Ureter (tissue), 1 donor: ENCODE data around the gene RGS3. TPM values are rescaled to one million over a fixed set of nuclear protein-coding genes. Genes with fewer than 3 reads are reported as not detected.
"Not testable (repeated sequence)": the region's sequence is repeated elsewhere in the genome, so short reads cannot be mapped to it uniquely, and the experiment has no call there.

Experiments
- DNase-seq: peaks from one replicate; pipeline ENCODE4 v3.0.0-alpha.2; 2020; ENCODE audit warnings: low spot score
- total RNA-seq: library from RNA; stranded (reverse); gene quantifications from one replicate; pipeline ENCODE4 v1.2.4, GENCODE V29; 2023
- donor health status: DM: yes; HTN: yes; CAD: no.

Gene RGS3
- total RNA-seq, 1 donor from 2014 or later = 57.9 TPM

DNA sequence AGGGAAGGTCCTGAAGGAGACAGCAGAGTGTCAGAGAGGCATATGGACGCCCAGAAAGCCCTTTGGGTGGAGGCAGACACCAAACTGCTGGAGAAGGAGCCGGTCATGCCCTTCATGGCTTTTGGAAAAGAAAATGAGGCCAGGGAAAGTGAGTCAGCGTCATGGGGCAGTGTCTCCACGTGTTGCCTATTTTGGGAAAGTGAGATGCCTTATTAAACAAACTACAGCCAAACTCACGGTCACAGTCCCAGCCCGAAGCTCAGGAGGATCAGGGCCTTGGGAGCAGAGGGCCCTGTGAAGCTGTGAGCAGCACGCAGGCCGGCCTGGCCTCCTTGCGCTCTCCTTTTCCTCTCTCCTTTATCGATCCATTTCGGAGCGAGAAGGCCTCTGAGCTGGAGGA lies 25.0 kb downstream of the RGS3 start:
- DNase-seq = no peak

DNA sequence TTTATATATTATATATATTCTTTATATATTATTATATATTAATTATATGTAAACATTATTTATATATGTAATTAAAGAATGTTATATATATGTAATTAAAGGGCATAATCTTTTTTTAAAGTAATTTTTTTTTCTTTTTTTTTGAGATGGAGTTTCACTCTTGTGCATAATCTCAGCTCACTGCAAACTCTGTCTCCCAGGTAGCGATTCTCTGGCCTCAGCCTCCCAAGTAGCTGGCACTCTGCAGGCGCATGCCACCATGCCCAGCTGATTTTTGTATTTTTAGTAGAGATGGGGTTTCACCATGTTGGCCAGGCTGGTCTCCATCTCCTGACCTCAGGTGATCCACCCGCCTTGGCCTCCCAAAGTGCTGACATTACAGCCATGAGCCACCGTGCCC lies 27.6 kb downstream of the RGS3 start:
- DNase-seq = not testable (repeated sequence)

DNA sequence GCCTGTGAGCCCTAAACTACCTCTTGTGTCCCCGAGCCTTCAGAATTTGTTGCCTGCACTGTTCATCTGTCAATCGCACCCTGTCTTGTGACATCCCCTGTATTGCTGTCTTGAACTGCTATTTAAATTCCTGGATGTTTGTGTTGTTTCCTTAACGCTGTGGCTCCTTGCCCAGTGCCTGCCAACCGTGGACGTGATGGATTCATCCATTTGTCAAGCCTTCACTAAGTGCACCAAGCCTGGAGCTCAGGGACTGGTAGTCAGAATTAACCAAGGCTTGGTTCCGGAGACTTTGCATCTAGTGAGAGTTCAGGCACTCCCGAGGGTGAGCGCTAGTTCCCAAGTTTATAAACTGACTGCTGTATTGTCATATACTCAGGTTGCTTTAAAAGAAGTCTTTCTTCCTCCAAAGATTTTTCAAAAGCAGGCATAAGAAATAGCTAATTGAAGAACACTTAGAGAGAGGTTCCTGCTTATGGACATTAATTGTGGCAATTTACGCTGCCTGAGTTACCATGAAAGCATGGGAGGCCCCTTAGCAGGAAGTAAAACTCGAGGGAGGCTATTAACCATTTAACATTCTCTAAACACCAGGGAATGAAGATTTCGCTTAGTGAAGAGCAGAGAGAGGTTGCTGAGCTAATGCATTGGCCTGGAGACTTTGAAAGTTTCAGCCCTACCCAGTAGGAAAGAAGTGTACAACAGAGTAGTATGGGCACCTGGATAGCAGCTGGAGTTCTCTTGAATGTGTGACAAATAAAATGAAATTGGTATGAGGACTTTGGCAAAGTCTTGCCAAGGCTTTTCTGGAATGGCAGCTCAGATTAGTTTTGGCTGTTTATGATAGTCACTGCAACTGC lies 29.0 kb downstream of the RGS3 start:
- no peak for DNase-seq

DNA sequence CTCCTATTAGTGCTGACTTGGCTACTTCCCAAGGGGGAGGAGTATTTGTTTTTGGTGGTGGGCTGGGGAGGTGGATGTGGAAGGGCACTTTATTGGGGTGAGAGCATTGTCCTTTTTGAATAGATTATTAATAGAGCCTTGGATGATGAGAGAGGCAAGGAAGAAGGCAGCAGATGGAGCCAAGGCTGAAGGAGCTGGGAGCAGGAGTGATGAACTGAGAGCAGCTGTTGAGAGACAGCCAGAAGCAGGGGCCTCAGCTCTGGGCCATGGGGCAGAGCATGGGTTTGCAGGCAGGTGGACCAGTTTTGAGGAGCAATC lies 29.6 kb downstream of the RGS3 start:
- DNase-seq = no peak

DNA sequence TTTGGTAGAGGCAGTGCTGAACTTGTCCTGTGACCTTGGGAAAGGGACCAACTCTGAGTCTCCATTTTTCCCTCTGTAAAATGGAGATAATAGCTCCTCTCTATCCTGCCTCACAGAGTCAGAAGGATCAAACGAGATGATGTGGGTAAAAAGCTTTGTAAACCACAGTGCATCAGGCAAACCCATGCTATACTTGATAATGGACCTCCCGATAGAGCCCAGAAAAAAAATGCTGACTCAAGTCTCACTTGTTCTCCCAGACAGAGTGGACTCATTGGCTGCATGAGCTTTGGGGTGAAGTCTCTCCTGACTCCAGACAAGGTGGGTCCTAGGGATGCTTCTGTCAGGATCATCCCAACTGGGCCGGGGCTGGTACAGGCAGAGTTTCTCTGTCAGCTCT lies 32.0 kb downstream of the RGS3 start:
- no peak for DNase-seq

DNA sequence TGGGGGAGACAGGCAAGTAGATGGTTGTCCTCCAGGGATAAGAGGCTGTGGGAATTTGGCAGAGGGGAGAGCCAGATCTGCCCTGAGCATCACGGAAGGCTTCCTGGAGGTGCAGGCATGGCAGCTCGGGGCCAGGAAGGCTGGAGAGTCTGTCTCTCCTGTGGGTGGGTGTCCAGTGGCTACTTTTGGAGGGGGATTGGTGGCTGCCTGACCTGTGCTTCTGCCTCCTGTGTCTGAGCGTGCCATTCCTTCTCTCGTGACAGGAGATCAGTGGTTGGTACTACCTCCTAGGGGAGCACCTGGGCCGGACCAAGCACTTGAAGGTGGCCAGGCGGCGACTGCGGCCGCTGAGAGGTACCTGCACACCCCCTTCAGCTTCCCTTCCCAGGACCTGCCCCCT lies 33.5 kb downstream of the RGS3 start:
- DNase-seq = no peak

DNA sequence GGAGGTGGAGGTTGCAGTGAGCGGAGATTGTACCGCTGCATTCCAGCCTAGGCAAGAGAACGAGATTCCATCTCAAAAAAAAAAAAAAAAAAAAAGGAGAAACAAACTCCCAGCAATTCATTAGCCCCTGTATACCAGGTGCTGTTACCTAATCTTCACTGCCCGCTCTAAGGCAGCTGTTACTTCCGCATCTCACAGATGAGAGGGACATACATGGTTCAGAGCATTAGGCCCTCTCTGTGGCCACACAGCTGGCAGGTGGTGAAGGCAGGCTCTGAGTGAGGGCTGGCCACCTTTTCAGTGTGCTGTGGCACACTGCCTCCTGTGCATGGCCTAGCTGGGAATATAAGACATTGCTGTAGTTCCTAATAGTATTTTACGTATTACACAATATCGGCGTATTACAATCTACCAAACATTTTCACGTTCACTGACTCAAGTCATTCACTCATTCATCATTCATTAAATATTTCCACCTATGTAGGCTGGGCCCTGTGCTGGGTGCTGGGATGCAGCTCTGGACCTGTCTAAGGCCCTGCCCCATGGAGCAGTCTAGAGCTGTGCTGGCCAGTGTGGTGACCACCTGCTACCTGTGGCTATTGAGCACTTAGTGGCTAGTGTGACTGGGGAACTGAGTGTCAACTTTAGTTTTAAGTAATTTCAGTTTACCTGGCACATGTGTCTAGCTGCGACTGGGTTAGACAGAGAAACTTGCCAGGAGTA lies 35.8 kb downstream of the RGS3 start:
- no peak for DNase-seq

DNA sequence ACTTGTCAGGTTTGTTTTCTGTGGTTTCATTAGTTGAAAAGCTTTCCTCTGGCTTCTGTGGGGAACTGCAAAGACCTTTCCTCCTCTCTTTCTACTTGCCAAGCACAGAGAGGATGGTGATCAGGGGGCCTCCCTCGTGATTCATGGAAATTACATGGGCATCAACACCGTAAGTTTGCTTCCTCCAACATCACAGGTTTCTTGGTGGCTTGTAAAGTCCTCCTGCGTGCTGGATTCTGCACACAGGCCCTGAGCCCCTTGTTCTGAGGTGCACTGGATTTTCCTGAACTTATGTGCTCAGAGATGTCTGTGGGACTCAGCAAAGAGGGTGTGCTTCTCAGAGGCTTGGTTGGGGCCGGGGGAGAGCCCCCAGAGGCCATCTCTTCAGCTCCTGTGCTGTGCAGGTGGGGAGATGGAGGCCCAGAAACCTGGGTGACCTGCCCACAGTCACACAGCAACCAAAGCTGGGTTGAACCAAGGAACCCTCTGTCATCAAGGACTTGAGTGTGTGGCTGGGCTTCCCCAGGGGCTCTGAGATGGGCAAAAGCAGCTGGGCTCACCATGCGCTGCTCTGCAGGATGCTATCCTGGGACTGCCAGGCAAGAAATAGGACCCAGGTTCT lies 36.5 kb downstream of the RGS3 start:
- no peak for DNase-seq

DNA sequence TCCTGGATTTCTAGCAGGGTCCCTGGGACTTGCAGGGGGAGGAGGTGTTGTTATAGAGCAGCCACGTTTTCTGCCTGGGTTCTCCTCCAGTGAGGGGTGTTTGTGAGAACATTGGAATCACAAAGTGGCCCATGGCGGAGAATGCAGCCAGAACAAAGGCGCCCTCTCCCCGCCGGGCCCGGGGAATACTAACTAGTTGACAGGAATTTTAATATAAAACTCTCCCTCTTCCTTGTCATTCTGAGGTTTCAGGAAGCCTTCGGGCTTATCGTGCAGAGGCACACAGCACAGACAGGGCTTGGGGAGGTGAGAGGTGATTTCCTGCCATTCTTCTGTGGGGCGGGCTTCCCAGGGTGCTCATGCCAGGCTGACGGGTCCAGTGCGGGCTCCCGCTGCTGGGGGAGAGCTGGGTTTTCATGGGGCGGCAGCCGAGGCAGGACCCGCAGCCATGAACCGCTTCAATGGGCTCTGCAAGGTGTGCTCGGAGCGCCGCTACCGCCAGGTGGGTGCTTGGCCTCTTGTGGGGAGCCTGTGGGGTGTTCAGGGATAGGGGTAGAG lies 37.7 kb downstream of the RGS3 start:
- no peak for DNase-seq

DNA sequence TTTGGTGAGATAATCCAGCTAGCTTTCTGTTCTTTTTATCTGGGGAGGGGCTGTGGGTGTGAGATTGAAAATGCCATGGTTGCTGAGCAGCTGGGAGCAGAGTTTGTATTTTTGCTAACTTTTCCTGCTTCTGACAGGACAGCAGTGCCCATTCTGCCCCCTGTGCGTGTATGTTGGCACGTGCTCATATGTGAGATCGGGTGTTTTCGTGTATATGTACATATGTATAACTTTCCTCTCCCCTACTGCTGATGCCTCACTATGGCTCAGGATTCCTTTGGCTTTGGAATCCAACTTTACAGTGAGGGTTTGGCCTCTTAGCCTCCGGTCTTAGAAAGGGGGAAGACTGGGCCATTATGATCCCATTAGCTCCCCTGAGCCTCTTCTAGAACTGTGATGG lies 38.3 kb downstream of the RGS3 start:
- DNase-seq = no peak

DNA sequence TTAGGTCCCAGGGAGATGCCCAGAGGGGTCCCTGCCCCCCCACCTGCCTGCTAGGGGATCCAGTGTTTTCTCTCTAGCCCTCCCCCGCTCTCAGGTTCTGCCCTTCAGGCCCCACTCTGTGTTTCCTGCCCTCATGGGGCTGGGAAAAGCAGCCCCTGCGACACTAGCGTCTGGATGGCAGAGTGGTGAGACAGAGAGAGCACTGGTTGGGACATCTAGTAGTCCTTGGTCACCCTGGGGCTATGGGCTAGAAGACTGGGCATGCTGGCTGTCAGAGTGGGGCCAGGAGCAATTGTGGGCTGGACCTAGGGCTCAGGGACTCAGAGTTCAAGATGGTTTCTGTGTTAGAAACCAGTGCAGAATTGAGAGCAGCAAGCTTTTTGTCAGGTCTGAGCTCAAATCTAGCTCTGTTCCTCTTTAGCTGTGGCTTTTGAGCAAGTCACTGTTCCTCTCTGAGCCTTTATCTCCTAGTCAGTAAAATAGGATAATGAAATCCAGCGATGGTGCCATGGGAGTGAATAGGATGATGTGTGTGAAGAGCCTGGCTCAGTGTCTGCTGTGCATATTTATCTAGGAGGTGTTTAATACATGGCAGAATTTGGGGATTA lies 39.0 kb downstream of the RGS3 start:
- no peak for DNase-seq

DNA sequence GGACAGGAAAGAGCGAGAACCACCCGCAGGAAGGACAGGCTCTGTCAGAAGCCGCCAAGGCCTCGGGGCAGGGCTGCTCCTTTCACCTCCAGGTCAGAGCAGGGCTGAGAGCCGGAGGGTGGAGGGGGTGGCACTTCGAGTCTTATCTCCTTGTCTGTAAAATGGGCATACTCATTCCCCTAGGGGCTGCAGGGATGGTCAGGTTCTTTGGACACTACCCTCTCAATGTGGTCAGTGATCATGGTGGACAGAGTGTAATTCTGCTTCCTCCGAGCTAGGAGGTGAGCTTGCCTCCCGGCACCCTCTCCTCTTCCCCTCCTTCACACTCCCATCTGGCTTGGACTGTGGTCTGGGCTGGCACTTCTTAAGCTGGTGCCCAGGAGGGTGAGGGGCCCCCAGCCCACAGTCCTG lies 39.6 kb downstream of the RGS3 start:
- DNase-seq = no peak

DNA sequence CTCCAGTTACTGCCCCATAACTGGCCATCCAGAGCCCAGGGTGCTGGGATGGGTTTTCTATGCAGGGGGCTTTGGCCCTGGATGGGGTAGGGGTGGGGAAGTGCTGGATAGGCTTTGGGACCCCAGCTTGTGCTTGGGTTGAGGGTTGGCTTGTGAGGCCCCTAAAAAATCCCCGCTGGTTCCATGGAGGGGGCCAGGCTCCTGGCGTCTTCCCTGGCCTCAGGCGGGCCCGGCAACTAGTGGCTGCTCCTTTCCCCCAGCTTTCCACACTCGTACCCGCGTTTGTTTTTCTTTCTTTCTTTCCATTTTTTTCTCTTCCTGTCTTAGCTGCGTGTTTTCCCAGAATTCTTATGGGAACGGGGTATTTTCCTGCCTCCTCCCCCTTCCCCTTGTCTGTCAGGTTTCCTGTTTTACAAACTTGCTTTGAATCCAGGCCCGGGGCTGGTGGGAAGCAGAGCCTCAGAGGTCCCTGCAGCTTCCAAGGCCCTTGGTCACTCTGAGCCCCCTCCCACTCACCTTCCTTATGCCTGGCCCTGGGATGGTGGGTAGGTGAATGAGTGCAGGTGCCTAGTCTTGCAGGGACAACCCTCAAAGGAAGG lies 40.2 kb downstream of the RGS3 start:
- DNase-seq = no peak

DNA sequence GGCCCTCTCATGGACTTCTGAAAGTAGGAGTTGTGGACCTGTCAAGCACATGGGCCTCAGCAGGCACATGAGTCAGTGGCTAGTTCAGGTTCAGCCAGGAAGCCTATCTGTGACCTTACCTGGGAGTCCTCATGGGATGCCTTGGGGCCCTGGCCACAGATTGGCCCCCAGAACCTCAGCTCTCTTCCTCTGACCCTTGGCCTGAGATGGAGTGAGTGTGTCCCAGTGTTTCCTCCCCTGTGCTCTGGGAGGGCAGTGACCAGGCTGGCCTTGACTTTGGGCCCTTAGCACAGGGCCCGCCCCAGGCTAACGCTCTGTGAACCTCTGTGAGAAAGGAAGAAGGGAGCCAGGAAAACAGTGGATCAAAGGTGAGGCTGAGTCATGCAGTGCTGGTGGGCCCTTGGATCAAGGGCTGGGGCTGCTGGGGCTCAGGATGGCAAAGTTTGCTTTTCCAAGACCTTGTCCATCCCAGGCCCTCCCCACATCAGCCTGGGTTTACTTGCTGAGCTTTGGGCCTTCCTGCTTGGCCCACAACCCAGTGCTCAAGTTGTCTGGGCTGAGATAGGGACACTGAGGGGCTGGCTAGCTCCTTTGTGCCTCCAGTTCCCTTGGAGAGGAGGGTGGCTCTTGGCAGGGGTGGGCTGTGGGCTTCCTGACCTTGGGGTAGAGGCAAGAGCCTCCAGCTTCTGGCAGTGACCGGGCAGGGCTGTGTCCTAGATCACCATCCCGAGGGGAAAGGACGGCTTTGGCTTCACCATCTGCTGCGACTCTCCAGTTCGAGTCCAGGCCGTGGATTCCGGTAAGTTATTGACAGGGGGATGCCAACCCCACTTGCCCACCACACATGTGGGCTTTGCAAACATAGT lies 41.4 kb downstream of the RGS3 start:
- no peak for DNase-seq

DNA sequence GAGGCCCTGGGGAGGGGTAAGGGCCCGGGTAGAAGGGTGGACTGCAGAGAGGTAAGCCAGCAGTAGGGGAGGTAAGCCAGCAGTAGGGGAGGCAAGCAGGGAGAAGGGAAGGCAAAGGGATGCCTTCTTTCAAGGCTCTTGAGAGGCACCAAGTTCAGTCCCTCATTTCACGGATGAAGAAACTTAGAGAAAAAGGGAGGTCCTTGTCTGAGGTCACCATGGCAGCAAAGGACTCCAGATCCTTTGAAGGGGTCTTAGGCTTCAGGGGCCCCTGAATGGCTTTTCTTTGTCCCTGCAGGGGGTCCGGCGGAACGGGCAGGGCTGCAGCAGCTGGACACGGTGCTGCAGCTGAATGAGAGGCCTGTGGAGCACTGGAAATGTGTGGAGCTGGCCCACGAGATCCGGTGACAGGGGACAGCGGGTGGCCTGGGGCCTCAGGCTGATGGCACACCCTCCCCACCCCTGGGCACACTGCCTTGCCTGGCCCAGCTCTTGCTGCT lies 42.6 kb downstream of the RGS3 start:
- no peak for DNase-seq

DNA sequence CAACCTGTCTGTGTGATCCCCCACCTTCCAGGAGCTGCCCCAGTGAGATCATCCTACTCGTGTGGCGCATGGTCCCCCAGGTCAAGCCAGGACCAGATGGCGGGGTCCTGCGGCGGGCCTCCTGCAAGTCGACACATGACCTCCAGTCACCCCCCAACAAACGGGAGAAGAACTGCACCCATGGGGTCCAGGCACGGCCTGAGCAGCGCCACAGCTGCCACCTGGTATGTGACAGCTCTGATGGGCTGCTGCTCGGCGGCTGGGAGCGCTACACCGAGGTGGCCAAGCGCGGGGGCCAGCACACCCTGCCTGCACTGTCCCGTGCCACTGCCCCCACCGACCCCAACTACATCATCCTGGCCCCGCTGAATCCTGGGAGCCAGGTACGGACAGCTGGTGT lies 43.7 kb downstream of the RGS3 start:
- DNase-seq = no peak

DNA sequence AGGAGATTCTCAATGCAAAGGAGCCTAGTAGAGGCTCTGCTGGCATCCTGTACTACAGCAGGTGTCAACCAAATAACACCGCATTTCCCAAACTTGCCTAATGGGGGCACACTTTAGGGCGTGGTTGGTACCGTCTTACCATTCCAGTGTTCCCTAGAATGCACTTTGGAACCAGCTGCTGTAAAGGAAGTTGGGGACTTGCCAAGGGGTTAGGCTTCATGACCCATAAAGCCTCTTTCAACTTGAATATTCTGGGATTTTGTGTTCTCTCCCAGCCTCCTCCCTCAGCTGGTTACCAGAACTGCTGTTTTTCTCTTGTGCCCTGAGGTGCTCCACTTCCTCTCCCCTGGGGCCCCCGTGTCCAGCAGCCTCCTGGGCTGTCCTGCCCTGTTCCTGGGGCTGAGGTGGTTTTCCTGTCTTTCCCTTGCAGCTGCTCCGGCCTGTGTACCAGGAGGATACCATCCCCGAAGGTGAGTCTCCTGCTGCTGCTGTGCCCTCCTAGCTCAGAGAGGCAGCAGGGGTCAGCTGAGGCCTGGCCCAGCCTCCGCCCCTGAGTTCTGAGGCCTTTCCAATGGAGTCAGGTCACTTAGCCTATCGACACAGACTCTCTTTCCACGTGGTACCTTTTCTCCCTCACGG lies 44.7 kb downstream of the RGS3 start:
- DNase-seq = no peak

DNA sequence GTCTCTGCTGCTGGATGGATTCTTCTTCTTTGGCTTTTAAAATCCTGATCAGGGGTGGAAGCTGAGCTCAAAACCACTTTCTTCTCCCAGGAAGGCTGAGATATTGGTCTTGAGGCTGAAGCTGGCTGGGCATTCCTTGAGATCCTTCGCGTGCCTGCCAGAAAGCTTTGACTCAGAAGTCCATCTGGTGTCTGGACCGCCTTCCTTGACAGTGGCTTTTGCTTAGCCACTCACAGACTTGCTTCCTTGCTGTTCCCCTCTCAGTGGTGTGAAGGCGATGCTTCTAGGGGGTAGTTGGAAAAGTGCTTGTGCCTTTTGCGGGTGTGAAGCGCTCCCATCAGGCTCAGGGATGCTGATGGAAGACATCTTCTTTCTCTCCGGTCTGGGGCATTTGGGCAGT lies 45.9 kb downstream of the RGS3 start:
- no peak for DNase-seq

DNA sequence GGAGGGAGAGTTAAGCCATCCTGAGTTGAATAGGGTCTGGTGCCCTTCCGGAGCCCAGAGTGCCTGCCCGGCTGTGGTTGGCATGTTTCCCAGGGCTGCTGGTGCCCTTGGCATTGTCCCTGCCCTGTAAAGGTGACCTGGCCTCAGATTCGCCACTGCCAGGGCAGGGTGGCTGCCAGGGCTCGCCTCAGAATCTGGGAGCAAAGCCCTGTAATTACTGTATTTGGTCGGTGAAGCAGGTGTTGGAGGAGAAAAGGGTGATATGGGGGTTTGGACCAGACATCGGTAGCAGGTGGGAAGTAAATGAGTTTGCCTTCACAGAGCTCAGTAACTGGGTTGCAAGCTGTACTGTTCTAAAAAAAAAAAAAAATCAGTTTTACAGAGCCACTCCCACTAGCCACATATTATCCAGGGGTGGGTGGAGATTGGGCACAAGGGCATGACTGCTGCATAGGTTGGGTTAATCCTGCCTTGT lies 47.6 kb downstream of the RGS3 start:
- no peak for DNase-seq
